HEK293 (cell line): ENCODE results near the gene CACNA1C.

Experiments
- CTCF ChIA-PET: fragments of 350-600 bp; formaldehyde crosslinking; extraction: SDS; loops from one replicate; lab custom pipeline; 2021; ENCODE audit warnings: antibody characterized with exemption; lab: Yijun Ruan, JAX
- POLR2A ChIA-PET: fragments of 300-600 bp; formaldehyde crosslinking; extraction: SDS; loops from one replicate; lab custom pipeline; 2020; ENCODE audit warnings: antibody characterized with exemption, inconsistent platforms; lab: Yijun Ruan, JAX
- H3K27ac ChIP-seq: fragments of 200-500 bp; sonication (Bioruptor generic); 2 replicates; pipeline ENCODE4 v1.5.1; 2014; ENCODE audit warnings: low read depth, low read length, control low read depth, inconsistent platforms; ENCODE audit errors: extremely low read depth
- H3K36me3 ChIP-seq, 2 experiments: fragments of 200-500 bp in 1 of 2; sonication (Bioruptor generic) in 1 of 2; 1 replicate in 1 of 2; 2 replicates in 1 of 2; pipeline ENCODE4 v1.5.1; 2014 to 2017; ENCODE audit warnings: inconsistent platforms in 2 of 2, low read length in 2 of 2; ENCODE audit not compliant: control insufficient read depth in 2 of 2, insufficient read depth in 1 of 2
- H3K4me1 ChIP-seq: fragments of 200-500 bp; sonication (Bioruptor generic); 2 replicates; pipeline ENCODE4 v1.5.1; 2014; ENCODE audit warnings: mild to moderate bottlenecking, low read length, inconsistent platforms; ENCODE audit not compliant: control insufficient read depth, insufficient read depth
- H3K4me3 ChIP-seq: 2 replicates; pipeline ENCODE4 v1.5.1; 2011; ENCODE audit warnings: low read depth, mild to moderate bottlenecking, control low read depth, low read length, moderate library complexity
- H3K9me3 ChIP-seq: fragments of 200-500 bp; sonication (Bioruptor generic); 2 replicates; pipeline ENCODE4 v1.5.1; 2014; ENCODE audit warnings: low read depth, low read length, inconsistent platforms; ENCODE audit not compliant: control insufficient read depth, insufficient read depth
- IKZF3 ChIP-seq: fragments of 450-650 bp; IDR thresholded peaks from 2 replicates; pipeline ENCODE4 v1.5.0; 2018; ENCODE audit warnings: missing biosample characterization, mild to moderate bottlenecking, missing genetic modification characterization, moderate library complexity
- KLF9 ChIP-seq: fragments of 450-650 bp; formaldehyde crosslinking; IDR thresholded peaks from 2 replicates; pipeline ENCODE4 v1.5.1; 2016; ENCODE audit warnings: missing biosample characterization, missing genetic modification characterization, low read depth
- MYNN ChIP-seq: fragments of 450-650 bp; formaldehyde crosslinking; IDR thresholded peaks from 2 replicates; pipeline ENCODE4 v1.5.1; 2016; ENCODE audit warnings: missing biosample characterization, missing genetic modification characterization, borderline replicate concordance
- PRDM1 ChIP-seq: fragments of 450-650 bp; formaldehyde crosslinking; IDR thresholded peaks from 2 replicates; pipeline ENCODE4; 2016; ENCODE audit warnings: missing biosample characterization, missing genetic modification characterization
- SP3 ChIP-seq: fragments of 450-650 bp; formaldehyde crosslinking; IDR thresholded peaks from 2 replicates; pipeline ENCODE4 v1.5.1; 2016; ENCODE audit warnings: missing biosample characterization, missing genetic modification characterization
- ZBTB20 ChIP-seq: fragments of 450-650 bp; formaldehyde crosslinking; IDR thresholded peaks from 2 replicates; pipeline ENCODE4 v1.5.1; 2016; ENCODE audit warnings: missing biosample characterization, missing genetic modification characterization
- ZBTB7A ChIP-seq: fragments of 450-650 bp; formaldehyde crosslinking; IDR thresholded peaks from 2 replicates; pipeline ENCODE4 v1.5.1; 2016; ENCODE audit warnings: low read depth, missing biosample characterization, missing genetic modification characterization
- ZFP3 ChIP-seq: fragments of 450-650 bp; formaldehyde crosslinking; IDR thresholded peaks from 2 replicates; pipeline ENCODE4 v1.5.1; 2016; ENCODE audit warnings: low read depth, missing biosample characterization, missing genetic modification characterization
- ZNF112 ChIP-seq: fragments of 450-650 bp; formaldehyde crosslinking; IDR thresholded peaks from 2 replicates; pipeline ENCODE4 v1.5.0; 2017; ENCODE audit warnings: missing biosample characterization, missing genetic modification characterization
- ZNF248 ChIP-seq: fragments of 450-650 bp; formaldehyde crosslinking; IDR thresholded peaks from 2 replicates; pipeline ENCODE4 v1.5.1; 2017; ENCODE audit warnings: missing biosample characterization, missing genetic modification characterization
- ZNF362 ChIP-seq: fragments of 450-650 bp; formaldehyde crosslinking; IDR thresholded peaks from 2 replicates; pipeline ENCODE4 v1.5.1; 2016; ENCODE audit warnings: missing biosample characterization, missing genetic modification characterization
- ZNF518A ChIP-seq: fragments of 450-650 bp; formaldehyde crosslinking; conservative IDR thresholded peaks from 2 replicates; pipeline ENCODE4 v1.5.1; 2016; ENCODE audit warnings: low read depth, missing biosample characterization, missing genetic modification characterization
- ZNF560 ChIP-seq: fragments of 450-650 bp; formaldehyde crosslinking; IDR thresholded peaks from 2 replicates; pipeline ENCODE4 v1.5.1; 2017; ENCODE audit warnings: missing biosample characterization, missing genetic modification characterization, borderline replicate concordance
- ZNF561 ChIP-seq: fragments of 450-650 bp; IDR thresholded peaks from 2 replicates; pipeline ENCODE4 v1.5.1; 2018; ENCODE audit warnings: missing biosample characterization, missing genetic modification characterization, borderline replicate concordance
- ZNF596 ChIP-seq: fragments of 450-650 bp; IDR thresholded peaks from 2 replicates; pipeline ENCODE4 v1.5.0; 2018; ENCODE audit warnings: missing biosample characterization, mild to moderate bottlenecking, missing genetic modification characterization, moderate library complexity
- ZNF777 ChIP-seq: fragments of 450-650 bp; formaldehyde crosslinking; IDR thresholded peaks from 2 replicates; pipeline ENCODE4 v1.5.1; 2017; ENCODE audit warnings: missing biosample characterization, missing genetic modification characterization, borderline replicate concordance
- ZNF785 ChIP-seq: fragments of 450-650 bp; formaldehyde crosslinking; IDR thresholded peaks from 2 replicates; pipeline ENCODE4 v1.5.1; 2016; ENCODE audit warnings: missing biosample characterization, missing genetic modification characterization
- ZSCAN30 ChIP-seq: fragments of 450-650 bp; IDR thresholded peaks from 2 replicates; pipeline ENCODE4 v1.5.1; 2018; ENCODE audit warnings: missing biosample characterization, mild to moderate bottlenecking, missing genetic modification characterization, moderate library complexity
- TF ChIP-seq, protein P1 (sequence below): fragments of 450-650 bp; formaldehyde crosslinking; IDR thresholded peaks from 2 replicates; pipeline ENCODE4 v1.5.1; 2016; ENCODE audit warnings: missing biosample characterization, missing genetic modification characterization, borderline replicate concordance
- TF ChIP-seq, protein P2 (sequence below): sonication (generic); formaldehyde crosslinking; IDR thresholded peaks from 2 replicates; pipeline ENCODE4 v1.8.1; 2022; ENCODE audit warnings: mild to moderate bottlenecking, moderate library complexity, missing genetic modification reagents
- TF ChIP-seq, protein P3 (sequence below): fragments of 450-650 bp; formaldehyde crosslinking; IDR thresholded peaks from 2 replicates; pipeline ENCODE4 v1.5.1; 2017; ENCODE audit warnings: missing biosample characterization, missing genetic modification characterization

Gene CACNA1C

GRCh38 chr12:2032506-2032905 is 20.3 kb upstream of the CACNA1C start (continued):
- TF ChIP-seq, protein P1, sequence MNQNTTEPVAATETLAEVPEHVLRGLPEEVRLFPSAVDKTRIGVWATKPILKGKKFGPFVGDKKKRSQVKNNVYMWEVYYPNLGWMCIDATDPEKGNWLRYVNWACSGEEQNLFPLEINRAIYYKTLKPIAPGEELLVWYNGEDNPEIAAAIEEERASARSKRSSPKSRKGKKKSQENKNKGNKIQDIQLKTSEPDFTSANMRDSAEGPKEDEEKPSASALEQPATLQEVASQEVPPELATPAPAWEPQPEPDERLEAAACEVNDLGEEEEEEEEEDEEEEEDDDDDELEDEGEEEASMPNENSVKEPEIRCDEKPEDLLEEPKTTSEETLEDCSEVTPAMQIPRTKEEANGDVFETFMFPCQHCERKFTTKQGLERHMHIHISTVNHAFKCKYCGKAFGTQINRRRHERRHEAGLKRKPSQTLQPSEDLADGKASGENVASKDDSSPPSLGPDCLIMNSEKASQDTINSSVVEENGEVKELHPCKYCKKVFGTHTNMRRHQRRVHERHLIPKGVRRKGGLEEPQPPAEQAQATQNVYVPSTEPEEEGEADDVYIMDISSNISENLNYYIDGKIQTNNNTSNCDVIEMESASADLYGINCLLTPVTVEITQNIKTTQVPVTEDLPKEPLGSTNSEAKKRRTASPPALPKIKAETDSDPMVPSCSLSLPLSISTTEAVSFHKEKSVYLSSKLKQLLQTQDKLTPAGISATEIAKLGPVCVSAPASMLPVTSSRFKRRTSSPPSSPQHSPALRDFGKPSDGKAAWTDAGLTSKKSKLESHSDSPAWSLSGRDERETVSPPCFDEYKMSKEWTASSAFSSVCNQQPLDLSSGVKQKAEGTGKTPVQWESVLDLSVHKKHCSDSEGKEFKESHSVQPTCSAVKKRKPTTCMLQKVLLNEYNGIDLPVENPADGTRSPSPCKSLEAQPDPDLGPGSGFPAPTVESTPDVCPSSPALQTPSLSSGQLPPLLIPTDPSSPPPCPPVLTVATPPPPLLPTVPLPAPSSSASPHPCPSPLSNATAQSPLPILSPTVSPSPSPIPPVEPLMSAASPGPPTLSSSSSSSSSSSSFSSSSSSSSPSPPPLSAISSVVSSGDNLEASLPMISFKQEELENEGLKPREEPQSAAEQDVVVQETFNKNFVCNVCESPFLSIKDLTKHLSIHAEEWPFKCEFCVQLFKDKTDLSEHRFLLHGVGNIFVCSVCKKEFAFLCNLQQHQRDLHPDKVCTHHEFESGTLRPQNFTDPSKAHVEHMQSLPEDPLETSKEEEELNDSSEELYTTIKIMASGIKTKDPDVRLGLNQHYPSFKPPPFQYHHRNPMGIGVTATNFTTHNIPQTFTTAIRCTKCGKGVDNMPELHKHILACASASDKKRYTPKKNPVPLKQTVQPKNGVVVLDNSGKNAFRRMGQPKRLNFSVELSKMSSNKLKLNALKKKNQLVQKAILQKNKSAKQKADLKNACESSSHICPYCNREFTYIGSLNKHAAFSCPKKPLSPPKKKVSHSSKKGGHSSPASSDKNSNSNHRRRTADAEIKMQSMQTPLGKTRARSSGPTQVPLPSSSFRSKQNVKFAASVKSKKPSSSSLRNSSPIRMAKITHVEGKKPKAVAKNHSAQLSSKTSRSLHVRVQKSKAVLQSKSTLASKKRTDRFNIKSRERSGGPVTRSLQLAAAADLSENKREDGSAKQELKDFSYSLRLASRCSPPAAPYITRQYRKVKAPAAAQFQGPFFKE (tag by site-specific recombination): no peak
- TF ChIP-seq IKZF3 (tag by site-specific recombination) (no peak), ZNF112 (tag by site-specific recombination) (no peak), ZNF785 (tag by site-specific recombination) (no peak), SP3 (tag by site-specific recombination) (no peak), ZNF560 (no peak), PRDM1 (no peak)

DNA sequence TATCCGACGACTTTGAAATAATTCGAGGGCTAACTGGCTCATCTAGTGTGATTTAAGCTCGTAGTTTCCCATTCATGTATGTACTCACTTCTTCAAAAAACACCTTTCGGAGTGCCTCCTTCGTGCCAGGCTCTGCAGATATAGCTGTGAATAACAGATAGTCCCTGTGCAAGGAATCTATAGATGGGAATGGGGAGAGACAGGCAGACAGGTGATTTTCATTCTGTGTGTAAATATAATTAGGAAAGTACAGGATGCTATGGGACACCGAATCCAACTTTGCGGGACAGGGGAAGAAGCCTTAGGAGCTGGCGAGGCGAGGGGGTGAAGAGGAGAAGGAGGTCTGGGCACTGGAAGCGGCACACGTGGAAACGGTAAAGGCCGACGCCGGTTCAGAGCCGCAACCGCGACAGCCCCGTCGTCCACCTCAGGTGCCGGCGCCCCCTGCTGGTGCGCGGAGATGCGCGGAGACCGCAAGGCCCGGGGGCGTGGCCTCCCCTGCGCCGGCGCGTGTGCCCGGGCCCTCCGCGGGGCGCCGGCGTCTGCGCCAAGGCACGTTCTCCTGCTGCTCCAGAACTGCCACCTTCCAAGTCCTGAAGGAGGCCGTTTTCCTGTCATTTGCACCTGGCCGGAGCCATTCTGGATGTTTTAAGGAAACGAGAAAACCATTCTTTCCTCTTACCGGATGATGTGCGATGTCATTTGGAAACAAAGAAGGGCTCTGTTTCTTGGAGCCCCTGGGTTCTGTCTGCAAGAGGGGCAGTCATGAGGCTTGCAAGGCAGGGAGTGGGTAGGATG is 18.0 kb upstream of the CACNA1C start:
- Histone ChIP-seq H3K4me1 (0 out of 2 replicates have a peak, but pooled peaks cover 4% of the 10 kb centered on the region), H3K9me3 (no peaks in the 10 kb centered on the region), H3K4me3 (no peak overlapping the region; the same call in 1 of the 2 replicates), H3K36me3 (no peaks in the 10 kb centered on the region), H3K27ac (no peak overlapping the region)
- ChIA-PET CTCF (interaction anchor here (0.5 to 3.2 kb wide), 28 partner anchors 9 to 927 kb away, joined by 3 to 21 read pairs (median 4); partner anchors contain the start of gene DCP1B), POLR2A (interaction anchor here (0.9 kb wide), 1 partner anchor 344 kb away, joined by 3 read pairs; the partner anchor contains the start of gene ADIPOR2)
- TF ChIP-seq, protein P2, sequence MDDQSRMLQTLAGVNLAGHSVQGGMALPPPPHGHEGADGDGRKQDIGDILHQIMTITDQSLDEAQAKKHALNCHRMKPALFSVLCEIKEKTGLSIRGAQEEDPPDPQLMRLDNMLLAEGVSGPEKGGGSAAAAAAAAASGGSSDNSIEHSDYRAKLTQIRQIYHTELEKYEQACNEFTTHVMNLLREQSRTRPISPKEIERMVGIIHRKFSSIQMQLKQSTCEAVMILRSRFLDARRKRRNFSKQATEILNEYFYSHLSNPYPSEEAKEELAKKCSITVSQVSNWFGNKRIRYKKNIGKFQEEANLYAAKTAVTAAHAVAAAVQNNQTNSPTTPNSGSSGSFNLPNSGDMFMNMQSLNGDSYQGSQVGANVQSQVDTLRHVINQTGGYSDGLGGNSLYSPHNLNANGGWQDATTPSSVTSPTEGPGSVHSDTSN (CRISPR knock-in tag): 0 out of 2 replicates have a peak, but pooled peaks have one; percentile 53
- no peak for TF ChIP-seq ZNF518A
- TF ChIP-seq ZFP3: no peak
- TF ChIP-seq ZNF777 (tag by site-specific recombination): peak; percentile 71; the same call in 1 of the 2 replicates
- TF ChIP-seq, protein P3, sequence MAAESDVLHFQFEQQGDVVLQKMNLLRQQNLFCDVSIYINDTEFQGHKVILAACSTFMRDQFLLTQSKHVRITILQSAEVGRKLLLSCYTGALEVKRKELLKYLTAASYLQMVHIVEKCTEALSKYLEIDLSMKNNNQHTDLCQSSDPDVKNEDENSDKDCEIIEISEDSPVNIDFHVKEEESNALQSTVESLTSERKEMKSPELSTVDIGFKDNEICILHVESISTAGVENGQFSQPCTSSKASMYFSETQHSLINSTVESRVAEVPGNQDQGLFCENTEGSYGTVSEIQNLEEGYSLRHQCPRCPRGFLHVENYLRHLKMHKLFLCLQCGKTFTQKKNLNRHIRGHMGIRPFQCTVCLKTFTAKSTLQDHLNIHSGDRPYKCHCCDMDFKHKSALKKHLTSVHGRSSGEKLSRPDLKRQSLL (tag by site-specific recombination): peak; percentile 62; the same call in 1 of the 2 replicates
- TF ChIP-seq ZBTB7A (tag by site-specific recombination): no peak
- TF ChIP-seq ZBTB20 (tag by site-specific recombination): peak; percentile 53
- no peak for TF ChIP-seq ZNF362 (tag by site-specific recombination)
- TF ChIP-seq ZNF596 (tag by site-specific recombination): peak; percentile 54; the same call in 1 of the 2 replicates
- TF ChIP-seq ZNF248 (tag by site-specific recombination): no peak
- TF ChIP-seq MYNN (tag by site-specific recombination): no peak
- TF ChIP-seq KLF9 (tag by site-specific recombination): peak; percentile 76
- TF ChIP-seq ZSCAN30: peak; percentile 92
- TF ChIP-seq ZNF561 (tag by site-specific recombination): peak; percentile 67; the same call in 1 of the 2 replicates
